ENCODE measurements around the gene ZNF649.

The ZNF649 gene

GRCh38 chr19:51931921-51932320, 27.1 kb upstream of the ZNF649 start:
- Mint-ChIP-seq H3K27me3 (ENCODE audit: low read depth, poor library complexity) (peaks cover 8% of the 10 kb centered on the region), H3K36me3 (ENCODE audit: low read depth) (peaks cover 100% of the 10 kb centered on the region), H3K27ac (no peak overlapping the region), H3K4me1 (peaks cover 14% of the 10 kb centered on the region), H3K9me3 (peaks cover 98% of the 10 kb centered on the region), H3K4me3 (no peak overlapping the region)
- no peak for TF ChIP-seq CTCF (IDR thresholded peaks at IDR 0.05)
- no peak for DNase-seq

- peak overlapping the region; percentile 46 for H3K27ac Mint-ChIP-seq
- peaks cover 98% of the 10 kb centered on the region for H3K9me3 Mint-ChIP-seq
- peaks cover 72% of the 10 kb centered on the region for H3K36me3 Mint-ChIP-seq (ENCODE audit: low read depth)
- peaks cover 14% of the 10 kb centered on the region for H3K4me1 Mint-ChIP-seq
- H3K4me3 Mint-ChIP-seq = peak overlapping the region; percentile 99
- peaks cover 15% of the 10 kb centered on the region for H3K27me3 Mint-ChIP-seq (ENCODE audit: low read depth, poor library complexity)
- no peak for DNase-seq
- no peak for TF ChIP-seq CTCF (IDR thresholded peaks at IDR 0.05)
Measured at GRCh38 chr19:51927859-51928258, 23.0 kb upstream of the ZNF649 start.

- DNase-seq = peak; percentile 76
- peaks cover 64% of the 10 kb centered on the region for H3K36me3 Mint-ChIP-seq (ENCODE audit: low read depth)
- H3K4me1 Mint-ChIP-seq = peaks cover 14% of the 10 kb centered on the region
- H3K27ac Mint-ChIP-seq = peak within 1 kb of the TSS; percentile 91
- peaks cover 100% of the 10 kb centered on the region for H3K9me3 Mint-ChIP-seq
- peaks cover 18% of the 10 kb centered on the region for H3K27me3 Mint-ChIP-seq (ENCODE audit: low read depth, poor library complexity)
- TF ChIP-seq CTCF (IDR thresholded peaks at IDR 0.05) = no peak
- peak within 1 kb of the TSS; percentile 99 for H3K4me3 Mint-ChIP-seq
Measured at GRCh38 chr19:51926784-51927741, 22.2 kb upstream of the ZNF649 start, which contains the start of gene ZNF613. Gene ZNF613, plus strand, starts transcription at chr19:51927472. Its CDS starts 8,749 bp downstream, at chr19:51936221.

GRCh38 chr19:51926426-51926783, 21.6 kb upstream of the ZNF649 start:
- peak overlapping the region; percentile 91 for H3K27ac Mint-ChIP-seq
- H3K36me3 Mint-ChIP-seq (ENCODE audit: low read depth) = peaks cover 57% of the 10 kb centered on the region

GRCh38 chr19:51921949-51922348, 17.1 kb upstream of the ZNF649 start:
- no peaks in the 10 kb centered on the region for H3K4me1 Mint-ChIP-seq
- H3K4me3 Mint-ChIP-seq = no peak overlapping the region
- no peak overlapping the region for H3K27ac Mint-ChIP-seq
- DNase-seq = peak; percentile 12
- H3K27me3 Mint-ChIP-seq (ENCODE audit: low read depth, poor library complexity) = peaks cover 13% of the 10 kb centered on the region
- peaks cover 99% of the 10 kb centered on the region for H3K9me3 Mint-ChIP-seq
- no peak for TF ChIP-seq CTCF (IDR thresholded peaks at IDR 0.05)
- H3K36me3 Mint-ChIP-seq (ENCODE audit: low read depth) = peaks cover 13% of the 10 kb centered on the region

More at GRCh38 chr19:51926426-51926783, 21.6 kb upstream of the ZNF649 start:
- Mint-ChIP-seq H3K4me3 (peak overlapping the region; percentile 99), H3K27me3 (ENCODE audit: low read depth, poor library complexity) (peaks cover 13% of the 10 kb centered on the region), H3K4me1 (peaks cover 14% of the 10 kb centered on the region), H3K9me3 (peaks cover 100% of the 10 kb centered on the region)
- TF ChIP-seq CTCF (IDR thresholded peaks at IDR 0.05) = no peak
- DNase-seq = no peak
